GM12873 (cell line): Measurements from ENCODE around the gene PET100.

Experiments
- TF ChIP-seq, protein P1 (sequence below): IDR thresholded peaks from 2 replicates; pipeline ENCODE4 v1.5.1; 2012; ENCODE audit warnings: low read depth, mild to moderate bottlenecking, moderate library complexity, low read length, control low read depth; ENCODE audit not compliant: insufficient read depth; ENCODE audit errors: missing control alignments

The PET100 gene

DNA sequence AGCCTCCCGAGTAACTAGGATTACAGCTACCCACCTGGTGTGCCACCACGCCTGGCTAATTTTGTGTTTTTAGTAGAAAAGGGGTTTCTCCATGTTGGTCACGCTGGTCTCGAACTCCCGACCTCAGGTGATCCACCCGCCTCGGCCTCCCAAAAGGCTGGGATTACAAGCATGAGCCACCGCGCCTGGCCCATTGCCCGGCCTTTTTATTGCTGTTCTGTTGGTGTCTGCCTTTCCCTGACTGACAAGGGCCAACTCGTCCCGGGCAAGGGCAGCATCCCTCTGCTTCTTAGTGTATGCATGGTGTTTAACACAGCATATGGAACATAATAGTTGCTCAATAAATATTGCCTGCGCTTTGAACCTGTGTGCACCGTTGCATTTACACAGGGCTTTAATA is 33.1 kb downstream of the PET100 start:
- TF ChIP-seq, protein P1, sequence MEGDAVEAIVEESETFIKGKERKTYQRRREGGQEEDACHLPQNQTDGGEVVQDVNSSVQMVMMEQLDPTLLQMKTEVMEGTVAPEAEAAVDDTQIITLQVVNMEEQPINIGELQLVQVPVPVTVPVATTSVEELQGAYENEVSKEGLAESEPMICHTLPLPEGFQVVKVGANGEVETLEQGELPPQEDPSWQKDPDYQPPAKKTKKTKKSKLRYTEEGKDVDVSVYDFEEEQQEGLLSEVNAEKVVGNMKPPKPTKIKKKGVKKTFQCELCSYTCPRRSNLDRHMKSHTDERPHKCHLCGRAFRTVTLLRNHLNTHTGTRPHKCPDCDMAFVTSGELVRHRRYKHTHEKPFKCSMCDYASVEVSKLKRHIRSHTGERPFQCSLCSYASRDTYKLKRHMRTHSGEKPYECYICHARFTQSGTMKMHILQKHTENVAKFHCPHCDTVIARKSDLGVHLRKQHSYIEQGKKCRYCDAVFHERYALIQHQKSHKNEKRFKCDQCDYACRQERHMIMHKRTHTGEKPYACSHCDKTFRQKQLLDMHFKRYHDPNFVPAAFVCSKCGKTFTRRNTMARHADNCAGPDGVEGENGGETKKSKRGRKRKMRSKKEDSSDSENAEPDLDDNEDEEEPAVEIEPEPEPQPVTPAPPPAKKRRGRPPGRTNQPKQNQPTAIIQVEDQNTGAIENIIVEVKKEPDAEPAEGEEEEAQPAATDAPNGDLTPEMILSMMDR = no peak

DNA sequence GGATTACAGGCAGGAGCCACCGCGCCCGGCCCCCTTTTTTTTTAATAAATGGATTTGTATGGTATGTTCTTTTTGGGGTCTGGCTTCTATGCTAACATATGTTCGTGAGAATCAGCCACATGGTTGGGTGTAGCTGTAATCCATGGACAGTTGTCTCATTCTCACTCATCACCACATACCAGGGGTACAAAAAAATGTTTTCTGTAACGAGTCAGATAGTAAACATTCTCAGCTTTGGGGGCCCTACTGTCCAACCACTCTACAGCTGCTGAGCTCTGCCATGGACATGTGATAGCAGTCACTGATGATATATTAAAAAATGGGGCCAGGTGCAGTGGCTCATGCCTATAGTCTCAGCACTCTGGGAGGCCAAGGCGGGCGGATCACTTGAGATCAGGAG is 34.1 kb downstream of the PET100 start:
- TF ChIP-seq, protein P1 = no peak

DNA sequence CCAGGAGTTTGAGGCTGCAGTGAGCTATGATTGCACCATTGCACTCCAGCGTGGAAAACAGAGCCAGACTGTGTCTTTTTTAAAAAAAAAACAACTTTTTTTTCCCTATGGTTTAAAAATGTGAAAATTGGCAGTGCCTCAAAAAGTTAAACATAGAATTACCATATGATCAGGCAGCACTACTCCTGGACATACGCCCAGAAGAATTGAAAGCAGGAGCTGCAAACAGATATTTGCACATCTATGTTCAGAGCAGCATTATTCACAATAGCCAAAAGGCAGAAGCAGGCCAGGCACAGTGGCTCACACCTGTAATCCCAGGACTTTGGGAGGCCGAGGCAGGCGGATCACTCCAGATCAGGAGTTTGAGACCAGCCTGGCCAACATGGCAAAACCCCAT is 35.5 kb downstream of the PET100 start:
- TF ChIP-seq, protein P1 = no peak

DNA sequence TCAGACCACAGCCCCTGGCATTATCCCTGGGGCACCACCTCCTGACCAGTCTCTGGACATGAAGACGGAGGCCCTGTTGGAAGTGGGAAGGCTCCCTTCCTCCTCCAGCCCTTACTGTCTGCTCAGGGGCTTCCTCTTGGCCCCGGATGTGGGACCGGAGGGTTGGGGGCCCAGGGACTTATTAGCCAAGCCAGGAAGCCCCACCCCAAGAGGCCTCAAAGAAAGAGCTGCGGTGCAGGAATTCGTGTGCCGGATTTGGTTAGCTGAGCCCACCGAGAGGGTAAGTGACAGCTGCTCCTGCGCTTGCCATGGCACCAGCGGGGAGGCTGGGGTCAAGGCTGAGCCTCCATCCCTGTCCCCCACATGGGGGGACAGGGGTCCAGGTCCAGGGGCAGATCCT is 39.2 kb downstream of the PET100 start, which contains the start of gene RETN:
Gene RETN (plus strand): TSS at position 208 of the 400 bp plus-strand sequence. CDS start 278 bp downstream, outside the sequence.
- TF ChIP-seq, protein P1 = no peak

DNA sequence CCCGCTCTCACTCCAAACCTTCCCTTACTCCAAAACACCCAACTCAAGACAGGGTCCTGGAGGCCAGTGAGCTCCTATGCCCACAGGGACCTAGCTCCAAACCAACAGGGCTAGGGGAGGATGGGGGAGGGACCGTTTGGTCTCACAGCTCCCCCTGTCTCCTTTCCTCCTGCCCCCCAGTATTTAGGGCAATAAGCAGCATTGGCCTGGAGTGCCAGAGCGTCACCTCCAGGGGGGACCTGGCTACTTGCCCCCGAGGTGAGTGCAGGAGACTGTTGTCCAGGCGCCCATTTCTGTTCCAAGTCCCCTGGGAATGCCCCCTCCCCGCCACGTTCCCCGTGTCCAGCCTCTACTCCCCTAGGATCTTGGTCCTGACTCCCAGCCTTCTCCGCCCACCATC is 40.0 kb downstream of the PET100 start:
- TF ChIP-seq, protein P1 = no peak

DNA sequence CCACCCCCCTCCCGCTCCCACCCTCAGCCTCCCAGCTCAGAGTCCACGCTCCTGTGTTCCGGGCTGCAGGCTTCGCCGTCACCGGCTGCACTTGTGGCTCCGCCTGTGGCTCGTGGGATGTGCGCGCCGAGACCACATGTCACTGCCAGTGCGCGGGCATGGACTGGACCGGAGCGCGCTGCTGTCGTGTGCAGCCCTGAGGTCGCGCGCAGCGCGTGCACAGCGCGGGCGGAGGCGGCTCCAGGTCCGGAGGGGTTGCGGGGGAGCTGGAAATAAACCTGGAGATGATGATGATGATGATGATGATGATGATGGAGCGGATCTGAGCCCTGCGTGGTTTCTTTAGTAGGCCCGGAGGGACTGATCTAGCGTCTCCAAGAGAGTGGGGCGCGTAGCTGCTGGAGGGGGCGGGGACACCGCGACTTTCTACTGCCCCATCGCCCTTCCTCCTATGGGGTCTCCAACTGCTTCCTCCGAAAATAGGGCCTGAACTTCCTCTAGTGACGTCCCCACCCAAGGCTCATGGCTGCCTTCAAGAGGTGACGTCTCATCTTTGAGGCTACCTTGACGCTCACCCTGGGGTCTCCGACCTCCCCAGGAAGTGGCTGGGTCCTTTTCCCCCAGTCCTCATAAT is 40.7 kb downstream of the PET100 start:
- TF ChIP-seq, protein P1 = no peak

DNA sequence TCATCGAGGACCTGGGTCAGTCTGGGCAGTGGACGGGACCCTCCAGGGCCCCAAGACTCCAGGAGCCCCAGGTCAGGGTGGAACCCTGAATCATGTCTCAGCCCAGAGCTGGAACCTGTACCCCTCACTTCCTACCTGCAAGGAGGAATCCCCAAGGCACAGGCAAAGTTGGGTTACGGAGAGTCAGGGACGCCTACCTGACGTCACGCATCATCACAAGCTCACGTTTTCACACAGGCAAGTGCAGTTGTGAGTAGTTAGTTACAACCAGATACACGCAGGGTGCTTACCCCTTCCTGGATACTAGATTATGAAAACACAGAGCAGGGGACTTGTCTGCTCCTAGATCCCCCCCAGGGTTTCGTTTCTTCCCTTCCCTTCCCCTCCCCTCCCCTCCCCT is 41.2 kb downstream of the PET100 start:
- TF ChIP-seq, protein P1 = no peak
